GM21528 (cell line): Measurements from ENCODE around the gene RGL4.
"Not testable (repeated sequence)": the region's sequence is repeated elsewhere in the genome, so short reads cannot be mapped to it uniquely, and the experiment has no call there.

Experiments
- ATAC-seq: cut with Tn5 transposase; IDR thresholded peaks from one replicate; pipeline ENCODE4 v1.9.1; 2021; ENCODE audit warnings: mild to moderate bottlenecking, moderate library complexity; ENCODE audit not compliant: unreplicated experiment, low FRiP score

Gene RGL4, protein sequence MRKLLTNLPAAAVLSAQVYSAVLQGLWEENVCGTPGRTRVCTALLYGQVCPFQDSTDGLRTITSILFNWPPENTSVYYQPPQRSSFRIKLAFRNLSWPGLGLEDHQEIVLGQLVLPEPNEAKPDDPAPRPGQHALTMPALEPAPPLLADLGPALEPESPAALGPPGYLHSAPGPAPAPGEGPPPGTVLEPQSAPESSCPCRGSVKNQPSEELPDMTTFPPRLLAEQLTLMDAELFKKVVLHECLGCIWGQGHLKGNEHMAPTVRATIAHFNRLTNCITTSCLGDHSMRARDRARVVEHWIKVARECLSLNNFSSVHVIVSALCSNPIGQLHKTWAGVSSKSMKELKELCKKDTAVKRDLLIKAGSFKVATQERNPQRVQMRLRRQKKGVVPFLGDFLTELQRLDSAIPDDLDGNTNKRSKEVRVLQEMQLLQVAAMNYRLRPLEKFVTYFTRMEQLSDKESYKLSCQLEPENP

DNA sequence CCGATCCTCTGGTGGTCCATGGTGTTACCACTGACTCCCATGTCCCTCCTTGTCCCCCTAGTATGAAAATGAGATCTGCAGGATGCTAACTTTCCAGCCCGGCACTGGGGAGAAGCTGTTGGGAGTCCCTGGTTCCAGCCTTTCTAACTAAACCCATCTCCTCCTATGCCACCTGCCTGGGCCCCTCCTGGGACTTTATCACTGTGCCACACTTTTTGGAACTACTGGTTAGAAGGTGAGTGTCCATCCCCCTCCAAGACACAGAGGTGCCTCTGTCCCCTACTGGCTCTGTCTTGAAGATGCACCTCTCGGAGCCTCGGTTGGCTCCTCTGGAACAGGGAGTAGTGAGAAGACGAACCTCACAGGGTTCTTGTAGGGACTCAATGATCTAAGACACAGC lies at the start of gene RGL4:
Gene RGL4, plus strand, starts transcription at position 301 of the 400 bp plus-strand sequence. CDS start 1,018 bp downstream, outside the sequence.
- no peak for ATAC-seq

DNA sequence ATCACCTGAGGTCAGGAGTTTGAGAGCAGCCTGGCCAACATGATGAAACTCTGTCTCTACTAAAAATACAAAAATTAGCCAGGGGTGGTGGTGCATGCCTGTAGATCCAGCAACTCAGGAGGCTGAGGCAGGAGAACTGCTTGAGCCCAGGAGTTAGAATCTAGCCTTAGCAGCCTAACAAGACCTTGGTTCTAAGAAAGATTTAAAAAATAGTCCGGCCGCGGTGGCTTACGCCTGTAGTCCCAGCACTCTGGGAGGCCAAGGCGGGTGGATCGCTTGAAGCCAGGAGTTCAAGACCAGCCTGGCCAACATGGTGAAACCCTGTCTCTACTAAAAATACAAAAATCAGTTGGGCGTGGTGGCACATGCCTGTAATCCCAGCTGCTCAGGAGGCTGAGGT lies 44.3 kb upstream of the RGL4 start:
- ATAC-seq: not testable (repeated sequence)

- ATAC-seq: no peak
Observed at GRCh38 chr22:23649071-23649501, 41.7 kb upstream of the RGL4 start.

GRCh38 chr22:23651676-23652075 lies 39.1 kb upstream of the RGL4 start:
- no peak for ATAC-seq

GRCh38 chr22:23652286-23652685 lies 38.5 kb upstream of the RGL4 start:
- no peak for ATAC-seq

GRCh38 chr22:23652711-23653110 lies 38.1 kb upstream of the RGL4 start:
- no peak for ATAC-seq

DNA sequence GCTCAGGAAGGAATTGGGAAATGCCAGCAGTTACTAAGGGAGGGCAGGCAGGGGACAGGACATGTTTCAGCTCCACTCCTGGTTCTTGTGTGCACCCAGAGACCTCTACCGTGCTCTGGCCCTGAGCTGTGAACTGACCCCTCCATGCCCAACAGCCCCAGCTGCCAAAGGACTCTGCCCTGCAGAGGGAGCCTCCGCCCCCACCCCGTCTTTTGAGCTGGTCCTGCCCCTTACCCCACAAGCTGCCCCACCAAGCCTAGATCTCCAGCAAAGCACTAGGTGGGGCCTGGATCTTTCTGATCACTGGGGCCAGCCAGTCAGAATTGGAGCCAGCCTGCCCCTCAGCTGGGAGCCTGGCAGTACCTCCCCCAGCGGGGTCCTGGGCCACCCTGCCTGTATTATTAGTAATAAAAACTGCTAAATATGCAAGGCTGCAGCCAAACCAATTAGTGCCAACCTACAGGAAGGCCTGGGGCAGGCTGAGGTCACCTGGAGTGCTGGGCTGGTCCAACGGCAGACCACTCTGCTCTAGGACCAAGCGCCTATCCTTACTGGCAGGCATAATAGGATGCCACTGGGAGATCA lies 34.8 kb upstream of the RGL4 start:
- ATAC-seq: no peak

- ATAC-seq: no peak
Observed at GRCh38 chr22:23657727-23658126, 33.1 kb upstream of the RGL4 start.

DNA sequence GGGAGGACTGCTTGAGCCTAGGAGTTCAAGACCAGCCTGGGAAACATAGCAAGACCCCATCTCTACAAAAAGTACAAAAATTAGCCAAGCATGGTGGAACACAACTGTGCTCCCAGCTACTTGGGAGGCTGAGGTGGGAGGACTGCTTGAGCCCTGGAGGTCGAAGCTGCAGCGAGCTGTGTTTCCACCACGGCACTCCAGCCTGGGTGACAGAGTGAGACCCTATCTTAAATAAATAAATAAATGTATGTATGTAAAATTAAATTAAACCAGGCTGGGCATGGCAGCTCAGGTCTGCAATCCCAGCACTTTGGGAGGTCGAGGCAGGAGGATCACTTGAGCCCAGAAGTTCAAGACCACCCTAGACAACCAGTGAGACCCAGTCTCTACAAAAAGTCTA lies 30.4 kb upstream of the RGL4 start:
- not testable (repeated sequence) for ATAC-seq

- no peak for ATAC-seq
Observed at GRCh38 chr22:23670378-23671295, 20.2 kb upstream of the RGL4 start.

DNA sequence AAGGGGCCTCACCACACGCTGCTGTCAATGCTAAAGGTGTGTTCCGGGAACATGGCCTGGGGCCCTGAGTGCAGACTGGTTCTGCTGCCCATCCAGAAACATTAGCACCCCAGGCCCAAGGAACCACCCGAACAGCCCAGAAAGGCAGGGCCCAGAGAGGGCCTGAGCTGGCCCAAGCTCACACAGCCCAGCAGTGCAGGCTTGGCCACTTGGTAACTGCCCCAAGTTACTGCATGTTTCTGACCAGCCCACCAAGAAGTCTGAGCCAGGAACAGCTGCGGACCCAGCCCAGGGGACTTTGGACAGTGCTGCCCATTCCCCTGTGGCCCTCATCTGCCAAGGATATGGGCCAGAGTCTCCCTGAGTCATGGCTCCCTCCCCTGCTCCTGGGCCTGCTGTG lies 19.4 kb upstream of the RGL4 start:
- not testable (repeated sequence) for ATAC-seq

DNA sequence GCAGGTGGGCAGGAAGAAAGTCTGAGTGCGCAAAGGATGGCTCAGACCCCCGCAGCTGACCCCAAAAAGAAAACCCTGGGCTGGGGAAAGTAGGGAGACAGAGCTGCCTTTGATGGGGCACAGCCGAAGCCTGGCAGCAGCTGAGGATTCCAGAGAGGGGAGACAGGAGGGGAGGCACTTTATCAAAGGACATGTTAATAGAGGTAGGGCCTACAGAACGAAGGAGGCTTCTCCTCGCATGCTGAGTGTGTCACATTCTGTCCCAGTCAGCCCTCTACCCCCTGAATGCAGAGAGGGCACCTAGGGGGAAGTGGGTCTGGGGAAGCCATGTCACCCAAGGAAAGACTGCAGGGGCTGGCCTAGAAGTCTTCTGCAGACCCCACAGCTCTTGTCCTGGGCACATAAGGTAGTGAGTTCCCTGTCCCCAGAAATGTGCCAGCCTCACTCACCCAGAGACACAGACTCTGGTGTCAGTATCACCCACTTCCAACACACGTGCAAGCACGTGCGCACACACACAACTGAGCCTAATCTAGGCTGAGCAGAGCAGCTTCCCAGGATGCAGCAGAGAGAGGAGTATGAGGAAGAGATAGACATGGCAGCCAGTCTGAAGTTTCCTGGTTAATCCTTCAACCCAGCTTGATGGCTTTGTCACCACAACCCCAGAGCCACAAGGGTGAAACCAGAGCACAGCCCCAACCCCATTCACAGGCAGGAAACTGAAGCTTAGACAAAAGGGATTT lies 18.3 kb upstream of the RGL4 start:
- ATAC-seq: not testable (repeated sequence)

GRCh38 chr22:23673050-23673620 lies 17.7 kb upstream of the RGL4 start:
- ATAC-seq: no peak

- no peak for ATAC-seq
Observed at GRCh38 chr22:23673826-23674690, 16.8 kb upstream of the RGL4 start.

DNA sequence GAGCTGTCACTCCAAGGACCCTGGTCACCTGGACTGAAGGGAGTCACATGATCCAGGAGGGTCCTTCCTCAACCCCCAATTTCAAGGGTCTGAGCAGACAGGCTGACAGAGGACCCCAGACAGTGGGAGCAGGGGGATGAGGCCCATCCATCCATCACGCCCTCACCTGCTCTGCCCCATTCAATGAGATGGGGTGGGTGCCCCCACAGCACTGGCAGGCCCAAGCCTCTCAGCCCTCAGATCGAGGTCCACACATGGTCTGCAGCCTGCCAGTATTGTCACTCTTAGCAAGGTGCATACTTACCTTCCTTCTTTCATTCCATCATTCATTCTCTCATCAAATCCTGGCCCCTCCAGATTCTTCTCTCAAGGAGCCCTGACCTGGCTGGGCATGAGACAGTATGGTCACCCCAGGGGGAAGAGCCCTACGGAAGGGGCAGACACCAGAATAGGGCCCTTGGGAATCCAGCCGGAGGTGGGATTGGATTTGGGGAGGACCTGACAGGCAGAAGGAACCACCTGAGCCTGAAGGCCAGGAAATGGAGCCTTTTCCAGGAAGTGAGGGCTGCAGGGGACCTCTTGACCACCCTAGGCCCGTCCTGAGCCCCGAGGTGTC lies 15.8 kb upstream of the RGL4 start:
- not testable (repeated sequence) for ATAC-seq

DNA sequence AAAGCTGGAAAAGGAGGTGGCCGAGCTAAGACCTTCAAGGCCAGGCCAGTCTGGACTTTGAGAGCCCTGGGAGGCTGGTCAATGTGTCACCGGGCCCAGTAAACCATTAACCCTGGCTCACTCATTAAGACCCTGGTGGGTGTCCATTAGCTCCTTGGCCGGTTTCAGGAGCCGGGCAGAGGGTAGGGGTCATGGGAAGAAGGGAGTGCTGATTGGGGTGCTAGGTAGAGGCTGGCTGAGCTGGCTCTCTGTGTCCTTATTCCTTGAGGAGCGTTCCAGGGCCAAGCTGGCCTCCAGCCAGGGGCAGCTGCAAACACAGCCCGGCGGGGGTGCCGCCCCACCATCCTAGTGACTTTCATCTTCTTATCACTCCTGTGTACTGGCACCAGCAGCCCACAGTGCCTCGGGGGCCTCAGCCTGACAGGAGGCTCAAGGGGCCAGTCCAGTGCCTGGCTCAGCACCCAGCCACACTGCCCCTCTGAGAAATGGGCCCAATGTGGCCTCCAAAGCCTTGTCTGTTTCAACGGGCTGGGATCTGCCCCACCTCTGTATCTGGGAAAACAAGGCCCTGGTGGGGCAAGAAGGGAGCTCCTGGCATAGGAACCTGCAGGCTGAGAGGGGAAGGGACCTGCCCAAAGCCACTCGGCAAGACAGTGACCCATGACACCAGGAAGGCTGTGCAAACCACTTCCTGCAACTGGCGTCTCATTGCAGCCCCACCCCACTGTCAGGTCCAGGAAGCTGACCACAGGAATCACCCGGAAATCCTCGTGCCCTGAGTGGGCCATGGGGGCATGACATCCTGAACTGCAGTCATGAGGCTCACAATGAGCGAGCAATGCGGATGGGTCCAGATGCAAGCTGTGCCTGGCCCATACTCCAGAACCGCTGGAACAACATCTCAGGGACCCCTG lies 15.1 kb upstream of the RGL4 start:
- no peak for ATAC-seq
